Measurements from ENCODE around the gene COL19A1.
"Not testable (repeated sequence)": the region's sequence is repeated elsewhere in the genome, so short reads cannot be mapped to it uniquely, and the experiment has no call there.

The COL19A1 gene

GRCh38 chr6:69866351-69866769, at the start of gene COL19A1:
TSS of gene COL19A1 (plus strand) at chr6:69866556. CDS start at chr6:69879568, 13,012 bp downstream.
- no peak for DNase-seq

DNA sequence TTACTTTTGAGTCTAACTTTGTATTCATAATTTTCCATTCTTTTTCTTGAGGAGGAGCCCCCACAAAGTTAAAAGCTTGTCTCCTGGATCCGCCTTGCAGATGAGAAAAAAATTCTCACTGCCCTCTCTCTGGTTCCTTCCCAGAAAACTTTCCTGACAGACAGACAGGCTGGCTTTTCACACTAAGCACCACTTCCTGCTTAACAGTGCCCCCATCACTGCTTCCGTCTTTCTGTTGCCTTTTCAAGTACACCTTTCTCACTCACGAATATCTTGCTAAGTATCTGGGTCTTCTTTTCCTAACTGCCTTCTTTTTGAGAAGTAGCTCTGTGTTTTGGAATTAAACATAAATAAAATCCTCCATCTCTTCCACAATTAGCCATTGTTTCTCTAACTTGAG, 49.8 kb upstream of the COL19A1 start:
- no peak for DNase-seq

DNA sequence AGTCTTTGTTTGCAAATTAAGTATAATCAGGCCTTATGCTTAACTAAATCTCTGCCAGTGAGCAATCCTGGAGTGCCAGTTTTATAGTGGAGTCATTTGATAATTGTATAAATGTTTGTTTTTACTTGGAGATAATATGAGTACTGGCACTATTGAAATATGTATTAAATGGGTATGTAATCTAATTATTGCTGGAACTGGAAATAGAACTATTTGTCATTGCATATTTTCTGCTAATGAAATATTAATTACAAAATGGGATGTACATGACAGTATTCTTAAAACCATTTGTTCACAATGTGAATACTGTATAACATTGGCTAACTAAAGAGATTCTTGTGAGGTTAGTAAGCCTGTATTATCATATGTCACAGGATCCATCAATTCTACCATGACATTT, 49.0 kb upstream of the COL19A1 start:
- DNase-seq = no peak

DNA sequence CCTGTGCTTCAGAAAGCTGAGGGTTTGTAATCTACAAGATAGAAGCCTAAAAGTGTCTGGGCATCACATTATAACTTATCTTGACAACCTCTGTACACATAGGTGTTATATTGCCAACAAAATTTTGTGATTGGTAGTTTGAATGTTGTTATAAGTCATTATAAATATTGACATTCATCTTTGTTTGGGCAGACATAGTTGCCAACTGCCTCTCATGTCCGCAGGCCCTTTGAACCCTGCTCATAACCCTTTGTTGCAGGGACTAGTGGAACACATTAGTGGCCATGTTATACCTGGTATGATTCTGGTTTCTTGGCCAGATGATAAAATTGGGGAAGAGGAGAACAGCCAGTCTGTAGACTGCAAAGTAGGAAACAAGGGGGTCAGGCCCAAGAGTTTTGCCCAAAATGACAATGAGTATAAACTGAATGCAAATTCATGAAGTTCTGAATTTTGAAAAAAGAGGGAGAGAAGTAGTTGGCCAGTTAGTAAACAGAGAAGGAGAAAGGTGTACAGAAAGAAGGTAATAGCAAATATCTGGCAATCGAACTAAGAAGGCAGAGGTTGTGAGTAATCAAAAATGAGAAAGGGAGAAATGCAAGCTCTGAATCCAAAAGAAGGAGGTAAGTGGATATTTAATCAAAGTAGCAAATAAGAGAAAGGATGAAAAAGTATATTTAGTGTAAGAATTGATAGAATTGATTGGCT, 48.0 kb upstream of the COL19A1 start:
- DNase-seq = no peak

DNA sequence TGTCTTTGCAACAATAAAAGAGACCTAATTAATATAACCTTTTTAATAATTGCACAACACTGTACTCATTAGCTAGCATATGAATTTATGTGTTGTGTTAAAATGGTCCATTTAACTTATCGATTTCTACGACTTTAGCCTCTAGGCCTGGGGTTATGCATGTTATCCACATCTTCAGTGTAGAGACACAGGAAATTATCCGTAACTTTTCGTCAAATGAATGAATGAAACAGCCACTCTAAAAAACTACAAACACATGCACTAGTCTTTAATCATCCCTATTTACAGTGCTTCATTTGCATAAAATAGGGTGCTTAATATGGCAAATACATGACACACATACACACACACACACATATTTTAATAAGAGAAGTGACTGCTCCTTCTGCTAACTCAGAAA, 47.2 kb upstream of the COL19A1 start:
- no peak for DNase-seq

GRCh38 chr6:69820018-69820417, 46.3 kb upstream of the COL19A1 start:
- DNase-seq = no peak

DNA sequence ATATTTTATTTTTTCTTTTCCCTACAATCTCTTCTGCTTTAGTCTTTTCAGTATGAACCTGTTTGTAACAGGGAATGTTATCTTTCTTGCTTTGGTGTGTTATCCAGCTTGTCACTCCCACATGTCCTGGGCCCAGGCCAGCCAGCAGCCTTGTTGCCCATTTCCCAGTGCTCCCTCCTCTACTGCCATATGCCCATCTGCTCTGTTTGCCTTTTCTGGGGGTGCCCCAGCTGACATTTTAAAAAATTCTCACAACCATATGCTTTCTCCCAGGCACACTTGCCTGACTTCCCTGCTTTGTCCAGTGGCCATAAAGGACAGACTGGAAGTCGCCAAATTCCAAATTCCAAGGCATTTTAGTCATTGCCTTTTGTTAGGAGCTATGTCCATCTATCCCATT, 45.9 kb upstream of the COL19A1 start:
- DNase-seq = no peak

GRCh38 chr6:69824355-69824754, 42.0 kb upstream of the COL19A1 start:
- not testable (repeated sequence) for DNase-seq

- no peak for DNase-seq
These were observed 40.5 kb upstream of the COL19A1 start for GRCh38 chr6:69825904-69826303.

DNA sequence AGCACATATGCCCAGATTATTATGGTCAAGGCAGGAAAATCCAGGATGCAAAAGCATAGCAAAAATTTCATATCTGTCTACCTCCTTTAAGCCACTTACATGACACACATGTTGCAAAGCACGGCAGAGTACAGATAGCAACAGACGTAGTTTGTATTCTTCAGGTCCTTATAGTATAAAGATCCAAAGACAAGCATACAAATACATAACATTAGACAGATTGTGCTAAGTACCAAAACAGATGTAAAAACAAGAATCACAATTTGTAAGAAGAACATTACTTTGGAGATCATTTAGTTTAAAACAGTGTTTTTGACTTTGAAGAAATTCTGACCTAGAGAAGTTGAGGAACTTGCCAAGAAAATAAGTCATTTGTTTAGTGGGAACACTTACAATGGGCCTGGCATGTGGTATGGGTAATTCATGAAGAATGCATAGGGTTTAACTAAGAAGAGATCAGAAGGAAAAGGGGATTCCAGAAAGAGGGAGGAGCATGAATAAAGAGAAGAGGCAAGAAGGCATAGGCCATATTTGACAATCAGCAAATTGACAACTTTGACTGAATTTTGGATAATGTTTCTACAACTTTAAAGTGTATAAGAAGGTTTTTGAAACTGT, 39.0 kb upstream of the COL19A1 start:
- no peak for DNase-seq

- DNase-seq = no peak
These were observed 33.8 kb upstream of the COL19A1 start for GRCh38 chr6:69832558-69832957.

DNA sequence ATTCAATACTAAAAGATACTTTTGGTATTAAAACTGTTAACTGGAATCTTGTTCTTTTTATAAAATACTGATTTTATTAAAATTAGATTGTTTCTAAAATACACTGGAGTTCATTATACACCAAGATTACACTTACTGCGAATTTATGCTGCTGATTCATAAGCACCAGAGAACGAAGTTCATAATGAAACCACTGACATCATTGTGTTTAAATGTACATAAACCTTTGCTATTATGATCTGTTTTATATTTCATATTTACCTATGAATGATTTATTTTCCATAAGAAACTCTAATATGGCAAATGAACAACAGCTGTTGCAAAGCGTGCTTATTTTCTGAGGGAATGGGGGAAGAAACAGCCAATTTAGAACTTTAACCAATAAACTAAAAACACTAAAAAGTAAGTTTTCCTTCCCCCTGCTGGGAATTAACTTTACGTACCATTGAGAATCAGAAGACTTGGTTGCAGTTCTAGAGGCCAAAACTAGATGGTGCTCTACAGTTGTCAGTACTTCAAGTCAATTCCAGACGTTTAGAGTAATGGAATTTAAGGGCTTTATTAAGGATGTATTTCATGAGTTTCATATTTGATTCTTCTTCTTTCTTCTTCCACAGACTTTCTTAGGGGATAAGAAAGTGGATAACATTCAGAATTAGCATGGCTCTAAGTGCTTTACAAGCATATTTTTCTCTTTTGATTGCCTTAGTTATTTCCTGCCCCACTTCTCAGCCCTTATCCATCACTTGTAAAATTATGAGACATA, 30.8 kb upstream of the COL19A1 start:
- no peak for DNase-seq

- no peak for DNase-seq
These were observed 24.5 kb upstream of the COL19A1 start for GRCh38 chr6:69841862-69842261.

- no peak for DNase-seq
These were observed 23.2 kb upstream of the COL19A1 start for GRCh38 chr6:69843189-69843588.

DNA sequence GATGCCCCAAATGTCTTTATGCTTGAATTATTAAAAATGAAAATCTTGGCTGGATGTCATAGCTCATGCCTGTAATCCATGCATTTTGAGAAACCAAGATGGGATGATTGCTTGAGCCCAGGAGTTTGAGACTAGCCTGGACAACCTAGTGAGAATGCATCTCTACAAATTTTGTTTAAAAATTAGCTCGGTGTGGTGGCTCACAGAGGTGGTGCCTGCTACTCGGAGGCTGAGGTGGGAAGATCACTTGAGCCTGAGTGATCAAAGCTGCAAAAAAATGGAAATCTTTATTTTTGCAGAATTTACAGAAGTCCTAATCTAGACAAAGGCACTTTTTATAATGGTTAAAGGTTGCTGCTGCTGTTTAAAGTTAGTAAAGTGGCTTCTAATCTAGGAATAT, 20.0 kb upstream of the COL19A1 start:
- DNase-seq = no peak

DNA sequence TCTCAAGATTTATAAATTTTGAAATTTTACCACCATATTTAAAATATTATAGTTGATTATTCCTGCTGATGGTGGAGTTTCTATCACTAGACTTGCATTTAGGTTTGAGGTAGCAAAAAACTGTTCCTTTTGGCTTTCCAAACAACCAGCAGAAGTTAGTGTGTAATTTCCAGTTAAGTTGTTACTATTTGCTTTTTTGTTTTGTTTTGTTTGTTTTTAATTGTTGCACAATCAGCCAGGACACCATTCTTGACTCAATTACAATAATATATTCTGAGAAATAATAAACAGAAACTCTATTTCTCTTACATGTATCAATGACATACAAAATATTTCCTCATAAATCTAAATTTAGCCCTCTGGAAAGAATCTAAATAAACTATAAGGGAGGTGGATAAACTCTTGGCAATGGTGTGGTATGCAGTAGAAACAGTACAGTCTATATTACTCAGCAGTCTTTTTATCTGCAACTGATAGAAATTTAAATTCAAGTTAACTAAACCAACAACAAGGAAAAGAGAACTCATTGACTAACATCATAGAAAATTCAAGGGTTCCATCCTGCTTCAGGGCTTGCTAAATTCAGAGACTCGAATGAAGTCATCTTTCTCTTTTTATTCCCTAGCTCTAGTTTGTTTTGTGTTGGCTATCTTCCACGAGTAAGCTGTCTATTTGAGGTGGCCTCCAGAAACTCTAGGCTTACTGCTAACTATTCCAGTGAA, 19.4 kb upstream of the COL19A1 start:
- DNase-seq = no peak

GRCh38 chr6:69847492-69847788, 18.9 kb upstream of the COL19A1 start:
- DNase-seq = no peak

GRCh38 chr6:69848552-69848951, 17.8 kb upstream of the COL19A1 start:
- no peak for DNase-seq

DNA sequence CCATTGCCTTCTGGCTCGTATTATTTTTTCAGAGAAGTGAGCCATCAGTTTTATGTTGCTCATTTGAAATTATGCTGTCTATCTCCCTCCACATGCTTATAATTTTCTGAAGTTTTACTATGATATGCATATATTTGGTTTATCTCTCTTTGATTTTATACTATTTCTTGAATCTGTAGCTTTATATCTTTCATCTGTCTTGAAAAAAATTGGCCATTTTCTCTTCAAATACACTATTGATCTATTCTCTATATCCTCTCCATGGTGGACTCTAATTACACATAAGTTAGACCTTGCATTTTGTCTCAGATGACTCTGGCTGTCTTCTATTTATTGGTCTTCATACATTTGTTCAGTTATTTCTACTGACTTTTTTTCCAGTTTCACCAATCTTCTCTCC, 13.7 kb upstream of the COL19A1 start:
- no peak for DNase-seq

DNA sequence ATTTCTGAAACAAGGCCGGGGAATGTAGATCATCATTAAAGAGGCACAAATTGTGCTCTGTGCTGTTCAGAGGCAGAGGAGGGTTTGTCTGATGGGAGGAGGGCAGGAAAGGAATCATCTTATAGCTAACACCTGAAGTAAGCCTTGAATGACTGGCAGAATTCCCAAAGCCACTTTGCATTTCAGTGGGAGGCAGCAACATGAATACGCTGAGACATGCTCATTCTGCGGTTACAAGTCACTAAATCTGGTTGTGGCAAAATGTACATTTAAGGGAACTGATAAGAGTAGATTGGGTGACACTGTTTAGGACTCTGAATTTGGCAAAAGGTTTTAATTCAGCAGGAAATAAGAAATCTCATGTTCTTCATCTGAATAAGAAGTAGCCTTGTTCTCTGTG, 4.4 kb upstream of the COL19A1 start:
- DNase-seq = no peak

GRCh38 chr6:69863766-69864165, 2.6 kb upstream of the COL19A1 start:
- DNase-seq = no peak

DNA sequence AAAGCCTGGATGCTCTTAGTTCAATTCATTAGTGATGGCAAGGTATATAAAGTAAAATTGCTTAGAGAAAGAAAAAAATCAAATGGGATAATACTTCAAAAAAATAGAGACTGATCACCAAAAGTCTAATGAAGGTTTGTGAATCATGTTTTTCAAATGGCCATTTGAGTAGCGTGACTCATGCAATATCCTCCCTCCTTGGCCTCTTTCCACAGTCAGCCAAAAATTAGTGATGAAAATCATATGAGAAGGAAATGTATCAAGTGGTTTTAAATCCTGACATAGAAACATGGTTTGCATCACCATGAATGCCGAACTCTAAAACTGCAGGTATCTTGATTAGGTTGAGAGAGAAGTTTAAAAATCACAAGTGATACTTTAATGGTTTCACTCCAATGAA, 1.2 kb upstream of the COL19A1 start:
- DNase-seq = no peak

DNA sequence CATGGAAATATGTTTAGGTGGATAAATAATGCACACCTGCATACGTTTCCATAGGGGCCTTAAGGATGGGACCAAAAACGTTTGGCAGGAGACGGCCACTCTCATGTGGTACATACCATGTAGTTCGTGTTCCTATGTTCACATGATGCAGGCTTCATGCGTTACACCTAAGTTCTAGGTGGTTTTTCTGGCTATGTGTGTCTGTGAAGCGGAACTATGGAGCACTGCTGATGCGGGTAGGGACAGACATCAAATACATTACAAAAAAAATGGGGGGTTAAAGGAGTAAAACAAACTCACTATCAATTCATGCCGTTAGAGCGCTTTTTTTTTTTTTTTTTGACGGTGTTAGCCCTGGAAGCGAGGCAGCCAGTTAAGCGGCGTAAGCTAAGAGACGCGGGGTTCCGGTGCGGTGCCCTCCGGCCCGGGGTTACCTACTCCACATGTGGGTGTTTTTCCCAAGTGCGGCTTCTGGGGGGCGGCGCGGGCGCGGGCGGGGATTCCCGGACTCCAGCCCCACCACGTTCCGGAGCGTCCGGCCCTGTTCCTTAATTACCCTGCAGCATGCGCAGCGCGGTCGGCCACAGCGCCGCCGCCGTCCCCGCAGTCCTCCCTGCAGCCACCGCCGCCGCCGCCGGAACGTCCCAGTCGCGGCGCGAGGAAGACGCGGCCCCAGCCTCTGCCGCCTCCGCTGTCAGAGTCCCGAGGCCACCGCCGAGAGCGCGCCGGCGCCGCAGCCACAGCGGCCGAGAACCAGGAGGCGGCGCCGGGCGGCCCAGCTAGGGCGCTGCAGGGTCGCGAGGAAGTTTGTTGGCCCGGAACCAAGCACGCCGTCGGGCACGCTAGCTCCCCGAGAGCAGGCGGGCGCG, 648 bp downstream of the COL19A1 start:
- DNase-seq = peak; percentile 29

Data from activated T-cell treated with anti-CD3 and anti-CD28 coated beads for 4 hours (primary cell).